DOHH2 (cell line): Measurements from ENCODE around the gene MLANA.

Experiments used
- H3F3A ChIP-seq: fragments of 200-600 bp; sonication (generic), shearing (Covaris generic); 2 replicates; pipeline ENCODE4 v1.6.0; 2016; ENCODE audit warnings: antibody characterized with exemption, mild to moderate bottlenecking; ENCODE audit not compliant: control insufficient read depth, insufficient read depth
- H3K27ac ChIP-seq: fragments of 200-600 bp; sonication (generic); 2 replicates; pipeline ENCODE4 v1.5.1; 2014; ENCODE audit warnings: low read depth, mild to moderate bottlenecking, low read length, moderate library complexity
- H3K27me3 ChIP-seq: fragments of 200-600 bp; sonication (generic); 2 replicates; pipeline ENCODE4 v1.6.1; 2014; ENCODE audit warnings: mild to moderate bottlenecking, low read length, mixed read lengths; ENCODE audit not compliant: control insufficient read depth
- H3K36me3 ChIP-seq: fragments of 200-600 bp; sonication (generic); 2 replicates; pipeline ENCODE4 v1.6.1; 2014; ENCODE audit warnings: mild to moderate bottlenecking, low read length, moderate library complexity, mixed read lengths; ENCODE audit not compliant: control insufficient read depth
- H3K4me1 ChIP-seq: fragments of 200-600 bp; sonication (generic); 2 replicates; pipeline ENCODE4 v1.6.1; 2014; ENCODE audit warnings: mild to moderate bottlenecking, low read length, mixed read lengths; ENCODE audit not compliant: control insufficient read depth
- H3K4me2 ChIP-seq: fragments of 200-600 bp; sonication (generic); 2 replicates; pipeline ENCODE4 v1.6.0; 2014; ENCODE audit warnings: mild to moderate bottlenecking, low read length, moderate library complexity
- H3K4me3 ChIP-seq: fragments of 200-600 bp; sonication (generic); 2 replicates; pipeline ENCODE4 v1.5.1; 2014; ENCODE audit warnings: mild to moderate bottlenecking, low read length, mixed read lengths
- H3K79me2 ChIP-seq: fragments of 200-600 bp; sonication (generic); 2 replicates; pipeline ENCODE4 v1.6.1; 2014; ENCODE audit warnings: mild to moderate bottlenecking, low read length, mixed read lengths; ENCODE audit not compliant: control insufficient read depth
- H3K9me2 ChIP-seq: fragments of 200-600 bp; sonication (generic); replicated peaks from 2 replicates; pipeline ENCODE4 v1.6.1; 2014; ENCODE audit warnings: mild to moderate bottlenecking, low read length, mixed read lengths; ENCODE audit not compliant: control insufficient read depth
- H3K9me3 ChIP-seq: fragments of 200-600 bp; sonication (generic); 2 replicates; pipeline ENCODE4 v1.6.1; 2014; ENCODE audit warnings: antibody characterized with exemption, low read length, mixed read lengths; ENCODE audit not compliant: control insufficient read depth, insufficient read depth
- H4K20me1 ChIP-seq: fragments of 200-600 bp; sonication (generic); 2 replicates; pipeline ENCODE4 v1.6.0; 2014; ENCODE audit warnings: low read depth, mild to moderate bottlenecking, antibody characterized with exemption, low read length, moderate library complexity; ENCODE audit not compliant: control insufficient read depth, insufficient read depth
- CTCF ChIP-seq: fragments of 200-600 bp; sonication (generic); IDR thresholded peaks from one replicate; pipeline ENCODE4 v1.5.1; 2014; ENCODE audit warnings: antibody characterized with exemption, mild to moderate bottlenecking, low read depth, low read length; ENCODE audit not compliant: poor library complexity, severe bottlenecking
- EZH2phosphoT487 ChIP-seq: fragments of 200-600 bp; sonication (generic); IDR thresholded peaks from 2 replicates; pipeline ENCODE4 v1.6.1; 2017; ENCODE audit warnings: borderline replicate concordance, mild to moderate bottlenecking, antibody characterized with exemption, low read length, moderate library complexity, mixed read lengths

The MLANA gene

GRCh38 chr9:5910413-5911057, 19.8 kb downstream of the MLANA start:
- H3K4me3 ChIP-seq: no peak overlapping the region
- no peaks in the 10 kb centered on the region for H4K20me1 ChIP-seq
- TF ChIP-seq EZH2phosphoT487: no peak
- TF ChIP-seq CTCF: no peak
- no peaks in the 10 kb centered on the region for H3K9me3 ChIP-seq
- H3K4me1 ChIP-seq: no peaks in the 10 kb centered on the region
- H3K4me2 ChIP-seq: no peak overlapping the region
- H3K27me3 ChIP-seq: no peaks in the 10 kb centered on the region
- H3K36me3 ChIP-seq: no peaks in the 10 kb centered on the region
- no peaks in the 10 kb centered on the region for H3K79me2 ChIP-seq
- no peaks in the 10 kb centered on the region for H3K9me2 ChIP-seq
- H3K27ac ChIP-seq: no peak overlapping the region
- no peaks in the 10 kb centered on the region for H3F3A ChIP-seq

- Histone ChIP-seq H3K27ac (no peak overlapping the region), H3K9me2 (no peaks in the 10 kb centered on the region), H3K4me3 (no peak overlapping the region), H3K27me3 (no peaks in the 10 kb centered on the region), H3K9me3 (no peaks in the 10 kb centered on the region), H3K4me1 (no peaks in the 10 kb centered on the region), H3K36me3 (no peaks in the 10 kb centered on the region), H4K20me1 (no peaks in the 10 kb centered on the region), H3F3A (no peaks in the 10 kb centered on the region), H3K4me2 (no peak overlapping the region), H3K79me2 (no peaks in the 10 kb centered on the region)
- TF ChIP-seq CTCF (no peak), EZH2phosphoT487 (no peak)
Observed at GRCh38 chr9:5915438-5915837, 24.7 kb downstream of the MLANA start.

GRCh38 chr9:5917273-5917672, 26.6 kb downstream of the MLANA start:
- Histone ChIP-seq H3F3A (no peaks in the 10 kb centered on the region), H3K4me1 (no peaks in the 10 kb centered on the region), H3K27me3 (no peaks in the 10 kb centered on the region), H3K9me3 (no peaks in the 10 kb centered on the region), H3K36me3 (peaks cover 18% of the 10 kb centered on the region), H3K27ac (no peak overlapping the region), H4K20me1 (no peaks in the 10 kb centered on the region), H3K4me2 (no peak overlapping the region), H3K4me3 (no peak overlapping the region), H3K9me2 (no peaks in the 10 kb centered on the region), H3K79me2 (no peaks in the 10 kb centered on the region)
- no peak for TF ChIP-seq CTCF
- no peak for TF ChIP-seq EZH2phosphoT487
